ENCODE results near the gene RELN. TPM values are rescaled to one million over a fixed set of nuclear protein-coding genes. Genes with fewer than 3 reads are reported as not detected.

Gene RELN
- total RNA-seq, 1 donor from 2014 or later: 14.1 TPM

- Histone ChIP-seq H3K36me3 (ENCODE audit: control insufficient read depth in 3 of 3, insufficient read depth in 3 of 3, low read length in 3 of 3) (no peaks in the 10 kb centered on the region), H3K9me3 (ENCODE audit: control insufficient read depth in 3 of 3, low read length in 3 of 3) (no peaks in the 10 kb centered on the region), H3K9ac (ENCODE audit: low read depth in 1 of 3, low read length in 3 of 3) (no peak overlapping the region), H3K27ac (ENCODE audit: low read depth, low read length) (no peak overlapping the region), H3K4me3 (ENCODE audit: low read length in 3 of 3) (no peak overlapping the region), H3K27me3 (ENCODE audit: control insufficient read depth in 3 of 3, insufficient read depth in 3 of 3, low read length in 3 of 3) (peaks cover 0 to 5% (median 0%) of the 10 kb centered on the region in 3 donors), H3K4me1 (ENCODE audit: control insufficient read depth in 3 of 3, insufficient read depth in 3 of 3, low read length in 3 of 3) (no peaks in the 10 kb centered on the region)
Measured at GRCh38 chr7:103687951-103688350, 301.5 kb downstream of the RELN start.

GRCh38 chr7:103687272-103687671 is 302.2 kb downstream of the RELN start:
- no peak overlapping the region for H3K9ac ChIP-seq (ENCODE audit: low read depth in 1 of 3, low read length in 3 of 3)
- no peaks in the 10 kb centered on the region for H3K4me1 ChIP-seq (ENCODE audit: control insufficient read depth in 3 of 3, insufficient read depth in 3 of 3, low read length in 3 of 3)
- H3K4me3 ChIP-seq (ENCODE audit: low read length in 3 of 3): no peak overlapping the region
- H3K27ac ChIP-seq (ENCODE audit: low read depth, low read length): no peak overlapping the region
- H3K9me3 ChIP-seq (ENCODE audit: control insufficient read depth in 3 of 3, low read length in 3 of 3): no peaks in the 10 kb centered on the region
- H3K36me3 ChIP-seq (ENCODE audit: control insufficient read depth in 3 of 3, insufficient read depth in 3 of 3, low read length in 3 of 3): no peaks in the 10 kb centered on the region
- H3K27me3 ChIP-seq (ENCODE audit: control insufficient read depth in 3 of 3, insufficient read depth in 3 of 3, low read length in 3 of 3): peaks cover 0 to 5% (median 0%) of the 10 kb centered on the region in 3 donors

GRCh38 chr7:103686763-103687162 is 302.7 kb downstream of the RELN start:
- Histone ChIP-seq H3K9me3 (ENCODE audit: control insufficient read depth in 3 of 3, low read length in 3 of 3) (no peaks in the 10 kb centered on the region), H3K4me1 (ENCODE audit: control insufficient read depth in 3 of 3, insufficient read depth in 3 of 3, low read length in 3 of 3) (no peaks in the 10 kb centered on the region), H3K36me3 (ENCODE audit: control insufficient read depth in 3 of 3, insufficient read depth in 3 of 3, low read length in 3 of 3) (no peaks in the 10 kb centered on the region), H3K27me3 (ENCODE audit: control insufficient read depth in 3 of 3, insufficient read depth in 3 of 3, low read length in 3 of 3) (peaks cover 0 to 5% (median 0%) of the 10 kb centered on the region in 3 donors), H3K27ac (ENCODE audit: low read depth, low read length) (no peak overlapping the region), H3K9ac (ENCODE audit: low read depth in 1 of 3, low read length in 3 of 3) (no peak overlapping the region), H3K4me3 (ENCODE audit: low read length in 3 of 3) (no peak overlapping the region)

- no peaks in the 10 kb centered on the region for H3K36me3 ChIP-seq (ENCODE audit: control insufficient read depth in 3 of 3, insufficient read depth in 3 of 3, low read length in 3 of 3)
Measured at GRCh38 chr7:103686064-103686463, 303.4 kb downstream of the RELN start.

GRCh38 chr7:103685646-103686045 is 303.8 kb downstream of the RELN start:
- no peaks in the 10 kb centered on the region for H3K36me3 ChIP-seq (ENCODE audit: control insufficient read depth in 3 of 3, insufficient read depth in 3 of 3, low read length in 3 of 3)
- H3K27me3 ChIP-seq (ENCODE audit: control insufficient read depth in 3 of 3, insufficient read depth in 3 of 3, low read length in 3 of 3): peaks cover 0 to 5% (median 0%) of the 10 kb centered on the region in 3 donors

More at GRCh38 chr7:103686064-103686463, 303.4 kb downstream of the RELN start:
- H3K4me1 ChIP-seq (ENCODE audit: control insufficient read depth in 3 of 3, insufficient read depth in 3 of 3, low read length in 3 of 3): no peaks in the 10 kb centered on the region
- no peaks in the 10 kb centered on the region for H3K9me3 ChIP-seq (ENCODE audit: control insufficient read depth in 3 of 3, low read length in 3 of 3)
- H3K9ac ChIP-seq (ENCODE audit: low read depth in 1 of 3, low read length in 3 of 3): no peak overlapping the region
- peaks cover 0 to 5% (median 0%) of the 10 kb centered on the region in 3 donors for H3K27me3 ChIP-seq (ENCODE audit: control insufficient read depth in 3 of 3, insufficient read depth in 3 of 3, low read length in 3 of 3)
- no peak overlapping the region for H3K4me3 ChIP-seq (ENCODE audit: low read length in 3 of 3)
- no peak overlapping the region for H3K27ac ChIP-seq (ENCODE audit: low read depth, low read length)

GRCh38 chr7:103683348-103683747 is 306.1 kb downstream of the RELN start:
- no peaks in the 10 kb centered on the region for H3K36me3 ChIP-seq (ENCODE audit: control insufficient read depth in 3 of 3, insufficient read depth in 3 of 3, low read length in 3 of 3)
- peaks cover 0 to 5% (median 0%) of the 10 kb centered on the region in 3 donors for H3K27me3 ChIP-seq (ENCODE audit: control insufficient read depth in 3 of 3, insufficient read depth in 3 of 3, low read length in 3 of 3)
- no peaks in the 10 kb centered on the region for H3K9me3 ChIP-seq (ENCODE audit: control insufficient read depth in 3 of 3, low read length in 3 of 3)
- no peak overlapping the region for H3K9ac ChIP-seq (ENCODE audit: low read depth in 1 of 3, low read length in 3 of 3)
- no peak overlapping the region for H3K27ac ChIP-seq (ENCODE audit: low read depth, low read length)
- no peak overlapping the region for H3K4me3 ChIP-seq (ENCODE audit: low read length in 3 of 3)
- no peaks in the 10 kb centered on the region for H3K4me1 ChIP-seq (ENCODE audit: control insufficient read depth in 3 of 3, insufficient read depth in 3 of 3, low read length in 3 of 3)

More at GRCh38 chr7:103685646-103686045, 303.8 kb downstream of the RELN start:
- H3K9ac ChIP-seq (ENCODE audit: low read depth in 1 of 3, low read length in 3 of 3): no peak overlapping the region
- H3K4me1 ChIP-seq (ENCODE audit: control insufficient read depth in 3 of 3, insufficient read depth in 3 of 3, low read length in 3 of 3): no peaks in the 10 kb centered on the region
- H3K9me3 ChIP-seq (ENCODE audit: control insufficient read depth in 3 of 3, low read length in 3 of 3): no peaks in the 10 kb centered on the region
- no peak overlapping the region for H3K4me3 ChIP-seq (ENCODE audit: low read length in 3 of 3)
- no peak overlapping the region for H3K27ac ChIP-seq (ENCODE audit: low read depth, low read length)

GRCh38 chr7:103680161-103681144 is 309.0 kb downstream of the RELN start:
- no peaks in the 10 kb centered on the region for H3K36me3 ChIP-seq (ENCODE audit: control insufficient read depth in 3 of 3, insufficient read depth in 3 of 3, low read length in 3 of 3)
- no peaks in the 10 kb centered on the region for H3K27me3 ChIP-seq (ENCODE audit: control insufficient read depth in 3 of 3, insufficient read depth in 3 of 3, low read length in 3 of 3)
- H3K4me3 ChIP-seq (ENCODE audit: low read length in 3 of 3): no peak overlapping the region
- H3K4me1 ChIP-seq (ENCODE audit: control insufficient read depth in 3 of 3, insufficient read depth in 3 of 3, low read length in 3 of 3): no peaks in the 10 kb centered on the region
- H3K9ac ChIP-seq (ENCODE audit: low read depth in 1 of 3, low read length in 3 of 3): no peak overlapping the region
- H3K9me3 ChIP-seq (ENCODE audit: control insufficient read depth in 3 of 3, low read length in 3 of 3): no peaks in the 10 kb centered on the region
- no peak overlapping the region for H3K27ac ChIP-seq (ENCODE audit: low read depth, low read length)

- Histone ChIP-seq H3K27me3 (ENCODE audit: control insufficient read depth in 3 of 3, insufficient read depth in 3 of 3, low read length in 3 of 3) (no peaks in the 10 kb centered on the region), H3K27ac (ENCODE audit: low read depth, low read length) (no peak overlapping the region), H3K9ac (ENCODE audit: low read depth in 1 of 3, low read length in 3 of 3) (no peak overlapping the region), H3K9me3 (ENCODE audit: control insufficient read depth in 3 of 3, low read length in 3 of 3) (no peaks in the 10 kb centered on the region), H3K4me3 (ENCODE audit: low read length in 3 of 3) (no peak overlapping the region), H3K4me1 (ENCODE audit: control insufficient read depth in 3 of 3, insufficient read depth in 3 of 3, low read length in 3 of 3) (no peaks in the 10 kb centered on the region), H3K36me3 (ENCODE audit: control insufficient read depth in 3 of 3, insufficient read depth in 3 of 3, low read length in 3 of 3) (no peaks in the 10 kb centered on the region)
Measured at GRCh38 chr7:103679151-103680132, 310.0 kb downstream of the RELN start.

GRCh38 chr7:103668279-103668941 is 321.0 kb downstream of the RELN start:
- Histone ChIP-seq H3K36me3 (ENCODE audit: control insufficient read depth in 3 of 3, insufficient read depth in 3 of 3, low read length in 3 of 3) (no peaks in the 10 kb centered on the region), H3K27me3 (ENCODE audit: control insufficient read depth in 3 of 3, insufficient read depth in 3 of 3, low read length in 3 of 3) (no peaks in the 10 kb centered on the region), H3K4me1 (ENCODE audit: control insufficient read depth in 3 of 3, insufficient read depth in 3 of 3, low read length in 3 of 3) (no peaks in the 10 kb centered on the region), H3K9ac (ENCODE audit: low read depth in 1 of 3, low read length in 3 of 3) (no peak overlapping the region), H3K9me3 (ENCODE audit: control insufficient read depth in 3 of 3, low read length in 3 of 3) (no peaks in the 10 kb centered on the region), H3K27ac (ENCODE audit: low read depth, low read length) (no peak overlapping the region), H3K4me3 (ENCODE audit: low read length in 3 of 3) (no peak overlapping the region)

Data from skeletal muscle tissue (tissue), 4 donors.